Smooth muscle cell (in vitro differentiated cells): Measurements from ENCODE around the gene ARMH2. TPM values are rescaled to one million over a fixed set of nuclear protein-coding genes. Genes with fewer than 3 reads are reported as not detected.

Experiments used
- DNase-seq: peaks from one replicate; lab custom pipeline; 2025; ENCODE audit not compliant: unreplicated experiment; lab: John Stamatoyannopoulos, UW
- H2AFZ ChIP-seq: fragments of 200-600 bp; sonication (generic); 2 replicates; pipeline ENCODE4 v1.6.0; 2016; ENCODE audit warnings: antibody characterized with exemption, low read depth, mild to moderate bottlenecking
- H3F3A ChIP-seq: fragments of 200-600 bp; sonication (generic); 2 replicates; pipeline ENCODE4 v1.6.0; 2017; ENCODE audit warnings: antibody characterized with exemption, low read depth
- H3K27ac ChIP-seq: fragments of 200-600 bp; sonication (generic); 2 replicates; pipeline ENCODE4 v1.5.1; 2016; ENCODE audit warnings: low read depth, mild to moderate bottlenecking
- H3K27me3 ChIP-seq: fragments of 200-600 bp; sonication (generic); 2 replicates; pipeline ENCODE4 v1.6.1; 2016; ENCODE audit warnings: low read depth, mild to moderate bottlenecking
- H3K36me3 ChIP-seq: fragments of 200-600 bp; sonication (generic); 2 replicates; pipeline ENCODE4 v1.5.1; 2016; ENCODE audit warnings: low read depth
- H3K4me1 ChIP-seq: fragments of 200-600 bp; sonication (generic); 2 replicates; pipeline ENCODE4 v1.5.1; 2016; ENCODE audit warnings: low read depth
- H3K4me2 ChIP-seq: fragments of 200-600 bp; sonication (generic); 2 replicates; pipeline ENCODE4 v1.6.0; 2016; ENCODE audit warnings: mild to moderate bottlenecking
- H3K4me3 ChIP-seq: fragments of 200-600 bp; sonication (generic); 2 replicates; pipeline ENCODE4 v1.5.1; 2016; ENCODE audit warnings: mild to moderate bottlenecking
- H3K79me2 ChIP-seq: fragments of 200-600 bp; sonication (generic); 2 replicates; pipeline ENCODE4 v1.6.0; 2016; ENCODE audit warnings: low read depth, mild to moderate bottlenecking
- H3K9ac ChIP-seq: fragments of 200-600 bp; sonication (generic); 2 replicates; pipeline ENCODE4 v1.6.0; 2016; ENCODE audit warnings: low read depth
- H3K9me3 ChIP-seq: fragments of 200-600 bp; sonication (generic); replicated peaks from 2 replicates; pipeline ENCODE4 v1.5.1; 2016; ENCODE audit warnings: low read depth
- H4K20me1 ChIP-seq: fragments of 200-600 bp; sonication (generic); 2 replicates; pipeline ENCODE4 v1.6.0; 2016; ENCODE audit warnings: low read depth
- WGBS: methylation state at CpG from one replicate; pipeline ENCODE4 v1.1.7; 2016; ENCODE audit warnings: low lambda C conversion rate; 5-methylcytosine and 5-hydroxymethylcytosine counted together
- polyA plus RNA-seq: library from polyadenylated mRNA; unstranded; fragments of >200 nt; fragmentation: Nextera tagmentation; extraction: Ambion mirVana; gene quantifications from 2 replicates; pipeline ENCODE4 v1.2.1, GENCODE V29; 2016
- total RNA-seq: library from RNA; depleted of rRNA; stranded (reverse); fragments of >200 nt; gene quantifications from 2 replicates; pipeline ENCODE4 v1.2.3, GENCODE V29; 2014
- TF ChIP-seq, protein P1 (sequence below): fragments of 200-600 bp; sonication (generic); IDR thresholded peaks from 2 replicates; pipeline ENCODE4 v1.5.1; 2017; ENCODE audit warnings: borderline replicate concordance, mild to moderate bottlenecking, antibody characterized with exemption; ENCODE audit not compliant: insufficient read depth, poor library complexity, severe bottlenecking

Gene ARMH2
- total and polyA plus RNA-seq, 2 experiments from 2014 or later, result not detected

DNA sequence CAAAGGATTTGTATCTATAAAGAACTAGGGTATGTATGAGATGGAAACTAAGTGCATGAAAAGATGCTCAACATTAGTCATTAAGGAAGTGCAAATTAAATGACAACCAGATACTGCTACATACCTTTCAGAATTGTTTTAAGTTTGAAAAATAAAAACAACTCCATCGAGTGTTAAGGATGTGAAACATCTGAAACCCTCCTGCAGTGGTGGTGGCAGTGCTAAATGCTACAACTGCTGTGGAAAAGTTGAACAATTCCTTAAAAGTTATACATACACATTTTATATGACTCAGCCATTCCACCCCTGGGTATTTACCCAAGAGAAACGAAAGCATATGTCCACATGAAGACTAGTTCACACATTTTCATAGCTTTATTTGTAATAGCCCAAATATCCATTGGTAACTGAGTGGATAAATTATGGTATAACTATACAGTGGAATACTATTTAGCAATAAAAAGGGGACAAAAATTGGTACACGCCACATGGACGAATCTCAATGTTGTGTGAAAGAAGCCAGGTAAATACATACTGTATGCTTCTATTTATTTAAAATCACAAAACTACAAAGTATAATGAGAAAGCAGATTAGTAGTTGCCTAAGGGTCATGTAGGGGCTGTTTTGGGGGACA lies 10.6 kb downstream of the ARMH2 start:
- no peaks in the 10 kb centered on the region for H3K27me3 ChIP-seq
- no peak overlapping the region for H2AFZ ChIP-seq
- no peak overlapping the region for H3K4me2 ChIP-seq
- H3F3A ChIP-seq, result no peaks in the 10 kb centered on the region
- peaks cover 3% of the 10 kb centered on the region for H3K36me3 ChIP-seq
- H4K20me1 ChIP-seq, result no peaks in the 10 kb centered on the region
- H3K9ac ChIP-seq, result no peak overlapping the region
- no peak overlapping the region for H3K4me3 ChIP-seq
- 90% methylated on average over 4 of the region's 4 CpGs for WGBS
- TF ChIP-seq, protein P1, sequence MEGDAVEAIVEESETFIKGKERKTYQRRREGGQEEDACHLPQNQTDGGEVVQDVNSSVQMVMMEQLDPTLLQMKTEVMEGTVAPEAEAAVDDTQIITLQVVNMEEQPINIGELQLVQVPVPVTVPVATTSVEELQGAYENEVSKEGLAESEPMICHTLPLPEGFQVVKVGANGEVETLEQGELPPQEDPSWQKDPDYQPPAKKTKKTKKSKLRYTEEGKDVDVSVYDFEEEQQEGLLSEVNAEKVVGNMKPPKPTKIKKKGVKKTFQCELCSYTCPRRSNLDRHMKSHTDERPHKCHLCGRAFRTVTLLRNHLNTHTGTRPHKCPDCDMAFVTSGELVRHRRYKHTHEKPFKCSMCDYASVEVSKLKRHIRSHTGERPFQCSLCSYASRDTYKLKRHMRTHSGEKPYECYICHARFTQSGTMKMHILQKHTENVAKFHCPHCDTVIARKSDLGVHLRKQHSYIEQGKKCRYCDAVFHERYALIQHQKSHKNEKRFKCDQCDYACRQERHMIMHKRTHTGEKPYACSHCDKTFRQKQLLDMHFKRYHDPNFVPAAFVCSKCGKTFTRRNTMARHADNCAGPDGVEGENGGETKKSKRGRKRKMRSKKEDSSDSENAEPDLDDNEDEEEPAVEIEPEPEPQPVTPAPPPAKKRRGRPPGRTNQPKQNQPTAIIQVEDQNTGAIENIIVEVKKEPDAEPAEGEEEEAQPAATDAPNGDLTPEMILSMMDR, result no peak
- no peak for DNase-seq
- H3K27ac ChIP-seq, result no peak overlapping the region
- H3K79me2 ChIP-seq, result no peaks in the 10 kb centered on the region
- H3K4me1 ChIP-seq, result no peaks in the 10 kb centered on the region
- no peaks in the 10 kb centered on the region for H3K9me3 ChIP-seq

DNA sequence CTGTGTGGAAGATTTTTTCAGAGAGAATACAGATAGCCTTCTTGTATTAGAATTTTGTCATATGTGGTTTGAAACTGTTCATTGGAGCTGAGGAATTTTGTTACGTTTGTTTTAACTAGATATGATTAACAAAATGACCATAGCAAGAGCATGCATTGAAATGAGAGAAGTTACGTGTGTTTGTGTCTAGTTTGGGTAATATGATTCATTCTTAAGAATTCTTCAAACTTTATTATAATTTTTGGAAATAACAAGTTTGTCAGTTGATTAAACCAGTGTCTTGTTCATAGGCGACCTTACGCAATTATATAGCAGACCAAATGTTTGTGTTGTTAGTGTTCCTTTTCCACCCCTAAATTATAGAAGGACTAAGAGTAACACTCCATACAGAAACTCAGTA lies 18.5 kb downstream of the ARMH2 start:
- Histone ChIP-seq H3K27me3 (no peaks in the 10 kb centered on the region), H3K4me3 (peak overlapping the region; percentile 21), H3K4me2 (no peak overlapping the region), H3K9me3 (no peaks in the 10 kb centered on the region), H3K9ac (no peak overlapping the region), H3K79me2 (peaks cover 50% of the 10 kb centered on the region), H3K27ac (no peak overlapping the region), H2AFZ (no peak overlapping the region), H3F3A (no peaks in the 10 kb centered on the region), H4K20me1 (no peaks in the 10 kb centered on the region), H3K36me3 (peaks cover 3% of the 10 kb centered on the region), H3K4me1 (peaks cover 15% of the 10 kb centered on the region)
- WGBS, result 92% methylated on average over 4 of the region's 4 CpGs
- TF ChIP-seq, protein P1, result no peak
- DNase-seq, result no peak

DNA sequence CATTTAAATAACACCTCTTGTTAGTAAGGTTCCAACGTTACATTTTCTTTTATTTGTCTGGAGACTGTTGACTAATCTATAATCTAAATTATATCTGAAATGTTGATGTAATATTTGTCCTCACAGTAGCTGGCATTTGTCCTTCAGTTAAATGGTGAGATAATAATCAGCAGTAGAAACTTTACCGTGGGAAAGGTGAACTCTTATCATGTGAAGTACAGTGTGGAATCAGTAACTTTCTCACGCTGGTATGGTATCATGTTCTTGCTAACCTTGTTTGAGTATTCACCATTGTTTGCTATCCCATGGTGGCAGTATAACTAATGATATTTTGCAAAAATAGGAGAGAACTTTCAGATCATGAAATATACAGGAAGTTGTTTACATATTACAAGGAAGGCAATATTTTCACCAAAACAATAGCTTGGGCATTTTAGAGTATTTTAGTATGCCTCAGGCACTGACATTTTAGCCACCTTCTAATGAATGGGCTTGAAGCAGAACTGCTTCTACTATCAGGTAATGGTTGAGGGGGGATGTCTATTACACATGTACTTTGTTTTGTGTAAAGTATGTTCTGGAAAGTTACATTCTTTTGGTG lies 19.2 kb downstream of the ARMH2 start:
- Histone ChIP-seq H2AFZ (no peak overlapping the region), H3K4me2 (no peak overlapping the region)

More for the DNA sequence above, 19.2 kb downstream of the ARMH2 start:
- Histone ChIP-seq H3K4me3 (peak overlapping the region; percentile 21), H3F3A (no peaks in the 10 kb centered on the region), H3K79me2 (peaks cover 50% of the 10 kb centered on the region), H3K27me3 (no peaks in the 10 kb centered on the region), H3K9me3 (no peaks in the 10 kb centered on the region), H3K9ac (no peak overlapping the region), H3K4me1 (peaks cover 15% of the 10 kb centered on the region), H4K20me1 (no peaks in the 10 kb centered on the region), H3K27ac (no peak overlapping the region), H3K36me3 (peaks cover 3% of the 10 kb centered on the region)
- WGBS, result 64% methylated on average over 3 of the region's 3 CpGs
- no peak for DNase-seq
- TF ChIP-seq, protein P1, result no peak
